ENCODE measurements around the gene TIMP2. TPM values are rescaled to one million over a fixed set of nuclear protein-coding genes. Genes with fewer than 3 reads are reported as not detected.

The TIMP2 gene
- total RNA-seq, 1 experiment from 2014 or later, result 64.8 TPM

DNA sequence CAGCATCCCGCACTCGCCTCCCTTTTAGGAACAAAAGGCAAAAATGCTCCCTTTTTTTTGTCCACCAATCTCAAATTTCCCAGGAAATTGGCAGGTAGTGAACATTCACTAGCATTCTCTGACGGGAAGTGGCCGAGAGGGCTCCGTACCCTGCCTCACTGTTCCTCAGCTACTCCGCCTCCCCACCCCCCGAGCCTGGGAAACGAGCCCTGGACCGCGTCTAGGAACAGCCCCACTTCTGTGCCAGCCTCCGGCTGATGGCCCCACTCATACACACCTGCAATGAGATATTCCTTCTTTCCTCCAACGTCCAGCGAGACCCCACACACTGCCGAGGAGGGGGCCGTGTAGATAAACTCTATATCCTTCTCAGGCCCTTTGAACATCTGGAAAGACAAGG, 54.6 kb downstream of the TIMP2 start:
- no peak for DNase-seq (ENCODE audit: low read depth, low spot score)
- ATAC-seq, result no peak
- Histone ChIP-seq H3K27me3 (ENCODE audit: insufficient read depth, low read length) (no peaks in the 10 kb centered on the region), H3K9ac (ENCODE audit: low read length) (no peak overlapping the region), H3K79me2 (ENCODE audit: insufficient read depth, low read length) (no peaks in the 10 kb centered on the region), H4K20me1 (ENCODE audit: insufficient read depth) (no peaks in the 10 kb centered on the region), H2AFZ (ENCODE audit: low read depth, low read length, poor library complexity, severe bottlenecking) (no peak overlapping the region), H3K27ac (ENCODE audit: low read depth, low read length) (no peak overlapping the region), H3K9me2 (ENCODE audit: insufficient read depth) (no peaks in the 10 kb centered on the region), H3K4me2 (ENCODE audit: low read length) (no peak overlapping the region), H3K4me1 (ENCODE audit: control insufficient read depth in 1 of 2, insufficient read depth in 2 of 2, low read length in 2 of 2) (peaks cover 8 to 38% of the 10 kb centered on the region in 2 experiments), H3K9me3 (ENCODE audit: control insufficient read depth in 1 of 2, insufficient read depth in 1 of 2, low read depth in 1 of 2, low read length in 2 of 2) (no peaks in the 10 kb centered on the region), H3K36me3 (ENCODE audit: control insufficient read depth in 1 of 2, insufficient read depth in 2 of 2, low read length in 2 of 2) (peaks cover 0 to 7% of the 10 kb centered on the region in 2 experiments; a peak in 1 of 4 replicates), H3K4me3 (replicated peaks in 1 of 2; ENCODE audit: low read depth in 1 of 2, low read length in 2 of 2) (no peak overlapping the region)
- CTCF ChIA-PET, result no interaction called here
- intact Hi-C loops (cut with micrococcal nuclease), result no loop called here
- TF ChIP-seq SIN3A (IDR thresholded peaks at IDR 0.05; ENCODE audit: low read depth) (no peak), POLR2A (IDR thresholded peaks at IDR 0.05; ENCODE audit: borderline replicate concordance, extremely low read depth, insufficient read depth, insufficient read length) (no peak), ELF1 (IDR thresholded peaks at IDR 0.05; ENCODE audit: borderline replicate concordance, low read depth) (no peak), TCF7L2 (IDR thresholded peaks at IDR 0.05; ENCODE audit: borderline replicate concordance, extremely low read depth, insufficient read depth, insufficient read length) (no peak)
- TF ChIP-seq, protein P1, sequence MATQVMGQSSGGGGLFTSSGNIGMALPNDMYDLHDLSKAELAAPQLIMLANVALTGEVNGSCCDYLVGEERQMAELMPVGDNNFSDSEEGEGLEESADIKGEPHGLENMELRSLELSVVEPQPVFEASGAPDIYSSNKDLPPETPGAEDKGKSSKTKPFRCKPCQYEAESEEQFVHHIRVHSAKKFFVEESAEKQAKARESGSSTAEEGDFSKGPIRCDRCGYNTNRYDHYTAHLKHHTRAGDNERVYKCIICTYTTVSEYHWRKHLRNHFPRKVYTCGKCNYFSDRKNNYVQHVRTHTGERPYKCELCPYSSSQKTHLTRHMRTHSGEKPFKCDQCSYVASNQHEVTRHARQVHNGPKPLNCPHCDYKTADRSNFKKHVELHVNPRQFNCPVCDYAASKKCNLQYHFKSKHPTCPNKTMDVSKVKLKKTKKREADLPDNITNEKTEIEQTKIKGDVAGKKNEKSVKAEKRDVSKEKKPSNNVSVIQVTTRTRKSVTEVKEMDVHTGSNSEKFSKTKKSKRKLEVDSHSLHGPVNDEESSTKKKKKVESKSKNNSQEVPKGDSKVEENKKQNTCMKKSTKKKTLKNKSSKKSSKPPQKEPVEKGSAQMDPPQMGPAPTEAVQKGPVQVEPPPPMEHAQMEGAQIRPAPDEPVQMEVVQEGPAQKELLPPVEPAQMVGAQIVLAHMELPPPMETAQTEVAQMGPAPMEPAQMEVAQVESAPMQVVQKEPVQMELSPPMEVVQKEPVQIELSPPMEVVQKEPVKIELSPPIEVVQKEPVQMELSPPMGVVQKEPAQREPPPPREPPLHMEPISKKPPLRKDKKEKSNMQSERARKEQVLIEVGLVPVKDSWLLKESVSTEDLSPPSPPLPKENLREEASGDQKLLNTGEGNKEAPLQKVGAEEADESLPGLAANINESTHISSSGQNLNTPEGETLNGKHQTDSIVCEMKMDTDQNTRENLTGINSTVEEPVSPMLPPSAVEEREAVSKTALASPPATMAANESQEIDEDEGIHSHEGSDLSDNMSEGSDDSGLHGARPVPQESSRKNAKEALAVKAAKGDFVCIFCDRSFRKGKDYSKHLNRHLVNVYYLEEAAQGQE (IDR thresholded peaks at IDR 0.05; ENCODE audit: low read depth), result no peak
- RAD21 ChIA-PET (ENCODE audit: low non-redundant PET in 1 of 2, low total read pairs in 2 of 2, uncharacterized antibody in 2 of 2, unreplicated experiment in 2 of 2), result no interaction called here
- BruUV-seq (replicated peaks), result no TSS peak
- POLR2A ChIA-PET, result interaction anchor here (1.0 kb wide), 1 partner anchor 8 kb away, joined by 3 read pairs; no protein-coding TSS in a partner anchor

DNA sequence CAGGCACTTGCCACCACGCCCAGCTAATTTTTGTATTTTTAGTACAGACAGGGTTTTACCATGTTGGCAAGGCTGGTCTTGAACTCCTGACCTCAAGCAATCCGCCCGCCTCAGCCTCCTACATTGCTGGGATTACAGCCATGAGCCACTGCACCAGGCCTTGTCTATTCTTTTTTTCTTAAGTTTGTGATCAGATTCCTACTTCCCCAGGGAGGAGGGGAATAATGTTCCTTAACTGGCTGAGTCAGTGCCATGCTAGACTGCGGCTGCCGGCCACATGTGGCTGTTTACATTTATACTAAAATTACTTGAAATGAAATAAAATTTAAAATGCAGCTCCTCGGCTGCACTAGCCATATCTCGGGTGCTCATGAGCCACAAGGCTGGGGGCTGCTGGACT, 56.8 kb downstream of the TIMP2 start:
- no peak overlapping the region for H3K4me2 ChIP-seq (ENCODE audit: low read length)
- RAD21 ChIA-PET (ENCODE audit: low non-redundant PET in 1 of 2, low total read pairs in 2 of 2, uncharacterized antibody in 2 of 2, unreplicated experiment in 2 of 2), result no interaction called here
- BruUV-seq (replicated peaks), result no TSS peak
- H4K20me1 ChIP-seq (ENCODE audit: insufficient read depth), result no peaks in the 10 kb centered on the region
- ATAC-seq (no peak), DNase-seq (ENCODE audit: low read depth, low spot score) (no peak)
- no peak overlapping the region for H3K9ac ChIP-seq (ENCODE audit: low read length)
- POLR2A ChIA-PET, result no interaction called here
- no peaks in the 10 kb centered on the region for H3K9me3 ChIP-seq (ENCODE audit: control insufficient read depth in 1 of 2, insufficient read depth in 1 of 2, low read depth in 1 of 2, low read length in 2 of 2)
- CTCF ChIA-PET, result no interaction called here
- H3K27ac ChIP-seq (ENCODE audit: low read depth, low read length), result no peak overlapping the region
- peaks cover 0 to 7% of the 10 kb centered on the region in 2 experiments; a peak in 1 of 4 replicates for H3K36me3 ChIP-seq (ENCODE audit: control insufficient read depth in 1 of 2, insufficient read depth in 2 of 2, low read length in 2 of 2)
- H3K4me1 ChIP-seq (ENCODE audit: control insufficient read depth in 1 of 2, insufficient read depth in 2 of 2, low read length in 2 of 2), result peaks cover 4 to 22% of the 10 kb centered on the region in 2 experiments; a peak in 2 of 4 replicates
- no peak overlapping the region for H3K4me3 ChIP-seq (replicated peaks in 1 of 2; ENCODE audit: low read depth in 1 of 2, low read length in 2 of 2)
- H3K9me2 ChIP-seq (ENCODE audit: insufficient read depth), result no peaks in the 10 kb centered on the region
- H2AFZ ChIP-seq (ENCODE audit: low read depth, low read length, poor library complexity, severe bottlenecking), result no peak overlapping the region
- no peaks in the 10 kb centered on the region for H3K27me3 ChIP-seq (ENCODE audit: insufficient read depth, low read length)
- no peaks in the 10 kb centered on the region; the same call in 1 of the 2 replicates for H3K79me2 ChIP-seq (ENCODE audit: insufficient read depth, low read length)
- intact Hi-C loops (cut with micrococcal nuclease), result loop anchor here (5.0 kb wide), 1 partner anchor 54 kb away; no protein-coding TSS in a partner anchor
- TF ChIP-seq SIN3A (IDR thresholded peaks at IDR 0.05; ENCODE audit: low read depth) (no peak), CEBPB (IDR thresholded peaks at IDR 0.05; ENCODE audit: low read depth) (no peak), FOSL1 (IDR thresholded peaks at IDR 0.05; ENCODE audit: low read depth) (no peak), JUND (IDR thresholded peaks at IDR 0.05) (no peak), SP1 (IDR thresholded peaks at IDR 0.05; ENCODE audit: low read depth) (no peak), POLR2AphosphoS5 (IDR thresholded peaks at IDR 0.05; ENCODE audit: low read depth, low read length) (no peak), ELF1 (IDR thresholded peaks at IDR 0.05; ENCODE audit: borderline replicate concordance, low read depth) (no peak), EGR1 (IDR thresholded peaks at IDR 0.05; ENCODE audit: low read depth) (no peak)
- TF ChIP-seq, protein P2, sequence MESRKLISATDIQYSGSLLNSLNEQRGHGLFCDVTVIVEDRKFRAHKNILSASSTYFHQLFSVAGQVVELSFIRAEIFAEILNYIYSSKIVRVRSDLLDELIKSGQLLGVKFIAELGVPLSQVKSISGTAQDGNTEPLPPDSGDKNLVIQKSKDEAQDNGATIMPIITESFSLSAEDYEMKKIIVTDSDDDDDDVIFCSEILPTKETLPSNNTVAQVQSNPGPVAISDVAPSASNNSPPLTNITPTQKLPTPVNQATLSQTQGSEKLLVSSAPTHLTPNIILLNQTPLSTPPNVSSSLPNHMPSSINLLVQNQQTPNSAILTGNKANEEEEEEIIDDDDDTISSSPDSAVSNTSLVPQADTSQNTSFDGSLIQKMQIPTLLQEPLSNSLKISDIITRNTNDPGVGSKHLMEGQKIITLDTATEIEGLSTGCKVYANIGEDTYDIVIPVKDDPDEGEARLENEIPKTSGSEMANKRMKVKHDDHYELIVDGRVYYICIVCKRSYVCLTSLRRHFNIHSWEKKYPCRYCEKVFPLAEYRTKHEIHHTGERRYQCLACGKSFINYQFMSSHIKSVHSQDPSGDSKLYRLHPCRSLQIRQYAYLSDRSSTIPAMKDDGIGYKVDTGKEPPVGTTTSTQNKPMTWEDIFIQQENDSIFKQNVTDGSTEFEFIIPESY (IDR thresholded peaks at IDR 0.05; ENCODE audit: extremely low read depth, insufficient replicate concordance, low read length), result no peak

All from HCT116 (cell line).